ENCODE data around the gene CSH1. TPM values are rescaled to one million over a fixed set of nuclear protein-coding genes. Genes with fewer than 3 reads are reported as not detected.

Gene CSH1
- not detected in 2 replicates for total RNA-seq

DNA sequence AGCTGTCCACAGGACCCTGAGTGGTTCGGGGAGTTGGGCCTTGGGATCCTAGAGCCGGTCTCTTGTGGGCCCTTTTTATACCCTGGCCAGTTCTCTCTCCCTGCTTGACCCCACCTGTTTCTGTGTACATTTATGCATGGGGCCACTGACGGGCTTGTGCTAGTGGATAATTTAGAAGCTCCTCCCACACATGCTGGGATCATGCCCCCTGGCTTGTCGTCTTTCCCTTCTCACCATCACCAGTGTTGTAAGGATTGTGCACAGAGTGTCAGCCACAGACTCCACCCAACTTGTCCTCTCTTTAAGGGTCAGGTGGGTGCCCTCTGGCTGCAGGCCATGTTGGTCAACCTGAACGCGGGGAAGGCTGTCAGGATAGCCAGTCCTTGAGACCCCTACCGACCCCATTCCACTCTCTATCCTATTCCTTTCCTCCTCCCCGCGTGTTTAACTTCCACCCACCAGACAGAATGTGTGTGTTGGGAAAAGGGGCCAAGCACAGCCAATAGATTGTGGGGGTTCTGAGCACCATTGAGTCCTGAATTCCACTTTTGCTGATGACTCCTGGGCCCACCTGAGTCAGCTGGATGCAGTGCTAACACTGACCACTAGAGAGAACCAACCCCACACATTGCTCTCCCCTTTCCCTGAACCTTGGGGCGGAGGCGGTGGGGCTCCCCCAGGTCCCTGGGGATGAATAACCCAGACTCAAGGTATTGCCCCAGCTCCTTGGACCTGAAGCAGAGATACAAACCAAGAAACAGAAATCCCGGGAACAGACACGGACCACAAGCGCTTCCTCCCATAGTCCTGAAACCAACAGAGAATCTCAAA lies at the start of gene CSH1:
Gene CSH1, minus strand, starts transcription at position 51 of the 831 bp plus-strand sequence. CDS start 63 bp downstream, outside the sequence.

DNA sequence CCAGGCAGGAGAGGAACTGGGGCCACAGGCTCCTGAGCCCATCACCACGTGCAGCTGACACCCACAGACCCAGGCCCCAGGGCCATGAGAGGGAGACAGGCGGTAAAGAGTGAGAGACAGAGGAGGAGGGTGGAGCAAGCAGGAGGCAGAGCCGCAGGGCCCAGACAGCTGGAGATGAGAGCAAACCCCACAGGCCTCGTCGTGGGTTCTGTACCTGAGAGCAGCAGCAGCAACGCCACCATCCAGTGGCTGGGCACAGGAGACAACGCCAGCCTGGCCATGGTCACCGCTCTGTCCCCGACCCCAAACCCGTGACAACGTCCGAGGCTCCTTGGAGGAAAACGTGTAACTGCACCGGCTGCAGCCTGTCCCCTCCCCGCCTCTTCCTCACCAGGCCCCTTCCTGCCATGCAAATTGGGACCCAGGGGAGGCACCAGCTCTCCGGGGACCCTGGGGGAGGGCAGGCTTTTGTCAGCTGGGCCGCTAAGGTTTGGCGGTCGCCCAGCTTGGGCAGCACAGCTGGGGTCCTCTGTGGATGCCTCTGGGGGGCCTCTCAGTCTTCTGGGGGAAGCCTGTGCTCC lies 35.7 kb upstream of the CSH1 start, which contains the start of gene CD79B:
Gene CD79B, minus strand, starts transcription at position 351 of the 581 bp plus-strand sequence. Its CDS starts 70 bp downstream, at position 281.

DNA sequence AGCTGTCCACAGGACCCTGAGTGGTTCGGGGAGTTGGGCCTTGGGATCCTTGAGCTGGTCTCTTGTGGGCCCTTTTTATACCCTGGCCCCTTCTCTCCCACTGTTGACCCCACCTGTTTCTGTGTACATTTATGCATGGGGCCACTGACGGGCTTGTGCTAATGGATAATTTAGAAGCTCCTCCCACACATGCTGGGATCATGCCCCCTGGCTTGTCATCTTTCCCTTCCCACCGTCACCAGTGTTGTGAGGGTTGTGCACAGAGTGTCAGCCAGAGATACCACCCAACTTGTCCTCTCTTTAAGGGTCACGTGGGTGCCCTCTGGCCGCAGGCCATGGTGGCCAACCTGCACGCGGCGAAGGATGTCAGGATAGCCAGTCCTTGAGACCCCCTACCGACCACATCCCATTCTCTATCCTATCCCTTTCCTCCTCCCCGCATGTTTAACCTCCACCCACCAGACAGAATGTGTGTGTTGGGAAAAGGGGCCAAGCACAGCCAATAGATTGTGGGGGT lies 22.5 kb upstream of the CSH1 start, which contains the start of gene GH1:
Gene GH1, minus strand, starts transcription at position 51 of the 517 bp plus-strand sequence. CDS start 63 bp downstream, outside the sequence.

DNA sequence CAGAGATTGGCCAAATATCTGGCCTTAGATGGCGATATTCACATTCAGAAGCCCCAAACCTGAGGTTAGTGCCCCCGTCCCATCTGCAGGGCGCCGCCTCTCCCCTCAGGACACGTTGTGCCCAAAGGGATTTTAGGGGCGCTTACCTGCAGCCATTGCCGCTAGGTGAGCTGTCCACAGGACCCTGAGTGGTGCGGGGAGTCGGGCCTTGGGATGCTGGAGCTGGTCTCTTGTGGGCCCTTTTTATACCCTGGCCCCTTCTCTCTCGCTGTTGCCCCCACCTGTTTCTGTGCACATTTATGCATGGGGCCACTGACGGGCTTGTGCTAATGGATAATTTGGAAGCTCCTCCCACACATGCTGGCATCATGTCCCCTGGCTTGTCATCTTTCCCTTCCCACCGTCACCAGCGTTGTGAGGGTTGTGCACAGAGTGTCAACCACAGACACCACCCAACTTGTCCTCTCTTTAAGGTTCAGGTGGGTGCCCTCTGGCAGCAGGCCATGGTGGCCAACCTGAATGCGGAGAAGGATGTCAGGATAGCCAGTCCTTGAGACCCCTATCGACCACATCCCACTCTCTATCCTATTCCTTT lies 14.8 kb upstream of the CSH1 start, which contains the start of gene CSHL1:
Gene CSHL1, minus strand, starts transcription at position 218 of the 595 bp plus-strand sequence. Its CDS starts 62 bp downstream, at position 156.

DNA sequence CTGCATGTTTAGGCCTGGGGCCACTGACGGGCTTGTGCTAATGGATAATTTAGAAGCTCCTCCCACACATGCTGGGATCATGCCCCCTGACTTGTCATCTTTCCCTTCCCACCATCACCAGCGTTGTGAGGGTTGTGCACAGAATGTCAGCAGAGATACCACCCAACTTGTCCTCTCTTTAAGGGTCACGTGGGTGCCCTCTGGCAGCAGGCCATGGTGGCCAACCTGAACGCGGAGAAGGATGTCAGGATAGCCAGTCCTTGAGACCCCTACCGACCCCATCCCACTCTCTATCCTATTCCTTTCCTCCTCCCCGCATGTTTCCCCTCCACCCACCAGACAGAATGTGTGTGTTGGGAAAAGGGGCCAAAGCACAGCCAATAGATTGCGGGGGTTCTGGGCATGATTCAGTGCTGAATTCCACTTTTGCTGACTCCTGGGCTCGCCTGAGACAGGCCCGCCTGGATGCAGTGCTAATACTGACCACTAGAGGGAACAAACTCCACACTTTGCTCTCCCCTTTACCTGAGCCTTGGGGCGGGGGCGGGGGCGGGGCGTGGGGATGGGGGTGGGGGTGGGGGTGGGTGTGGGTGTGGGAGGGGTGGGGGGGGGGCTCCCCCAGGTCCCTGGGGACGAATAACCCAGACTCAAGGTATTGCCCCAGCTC lies 14.3 kb downstream of the CSH1 start, which contains the start of gene GH2:
Gene GH2, minus strand, starts transcription at position 10 of the 667 bp plus-strand sequence. CDS start 143 bp downstream, outside the sequence.

DNA sequence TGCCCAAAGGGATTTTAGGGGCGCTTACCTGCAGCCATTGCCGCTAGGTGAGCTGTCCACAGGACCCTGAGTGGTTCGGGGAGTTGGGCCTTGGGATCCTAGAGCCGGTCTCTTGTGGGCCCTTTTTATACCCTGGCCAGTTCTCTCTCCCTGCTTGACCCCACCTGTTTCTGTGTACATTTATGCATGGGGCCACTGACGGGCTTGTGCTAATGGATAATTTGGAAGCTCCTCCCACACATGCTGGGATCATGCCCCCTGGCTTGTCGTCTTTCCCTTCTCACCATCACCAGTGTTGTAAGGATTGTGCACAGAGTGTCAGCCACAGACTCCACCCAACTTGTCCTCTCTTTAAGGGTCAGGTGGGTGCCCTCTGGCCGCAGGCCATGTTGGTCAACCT lies 22.8 kb downstream of the CSH1 start, which contains the start of gene CSH2:
Gene CSH2, minus strand, starts transcription at position 101 of the 400 bp plus-strand sequence. Its CDS starts 63 bp downstream, at position 38.

Other genes with a start within 250 kb of the CSH1 start
- gene LIMD2, start 196.4 kb downstream of the CSH1 start, total RNA-seq: 13.9 and 16.3 TPM in 2 replicates
- 13.6 and 18.1 TPM in 2 replicates for gene STRADA, start 154.8 kb downstream of the CSH1 start, total RNA-seq
- gene CCDC47, start 123.0 kb downstream of the CSH1 start, total RNA-seq: 27.9 and 38.9 TPM in 2 replicates
- gene DDX42, start 122.4 kb downstream of the CSH1 start, total RNA-seq: 28.0 and 46.6 TPM in 2 replicates
- 50.2 and 65.2 TPM in 2 replicates for gene PSMC5, start 69.1 kb downstream of the CSH1 start, total RNA-seq
- 45.5 and 48.1 TPM in 2 replicates for gene FTSJ3, start 68.9 kb downstream of the CSH1 start, total RNA-seq
- gene SMARCD2, start 53.9 kb downstream of the CSH1 start, total RNA-seq: 212 and 236 TPM in 2 replicates
- gene CSH2, start 22.9 kb downstream of the CSH1 start, total RNA-seq: not detected in 2 replicates
- gene GH2, start 14.6 kb downstream of the CSH1 start, total RNA-seq: not detected in 2 replicates
- not detected in 2 replicates for gene CSHL1, start 14.7 kb upstream of the CSH1 start, total RNA-seq
- not detected in 2 replicates for gene GH1, start 22.3 kb upstream of the CSH1 start, total RNA-seq
- not detected in 2 replicates for gene CD79B, start 35.8 kb upstream of the CSH1 start, total RNA-seq
- gene SCN4A, start 76.3 kb upstream of the CSH1 start, total RNA-seq: under 0.01 TPM in 1 of 2 replicates, not detected in the other
- 0.82 and 3.8 TPM in 2 replicates for gene PRR29, start 101.8 kb upstream of the CSH1 start, total RNA-seq
- gene ICAM2, start 124.1 kb upstream of the CSH1 start, total RNA-seq: 0.70 and 0.77 TPM in 2 replicates
- gene ERN1, start 233.6 kb upstream of the CSH1 start, total RNA-seq: 7.1 and 13.9 TPM in 2 replicates